ENCODE measurements around the gene ARHGEF12.

ARHGEF12 gene

GRCh38 chr11:120523196-120523595 is 187.0 kb downstream of the ARHGEF12 start:
- FAIRE-seq, result no peak

- no peak for FAIRE-seq
Measured at GRCh38 chr11:120524536-120525085, 188.4 kb downstream of the ARHGEF12 start.

DNA sequence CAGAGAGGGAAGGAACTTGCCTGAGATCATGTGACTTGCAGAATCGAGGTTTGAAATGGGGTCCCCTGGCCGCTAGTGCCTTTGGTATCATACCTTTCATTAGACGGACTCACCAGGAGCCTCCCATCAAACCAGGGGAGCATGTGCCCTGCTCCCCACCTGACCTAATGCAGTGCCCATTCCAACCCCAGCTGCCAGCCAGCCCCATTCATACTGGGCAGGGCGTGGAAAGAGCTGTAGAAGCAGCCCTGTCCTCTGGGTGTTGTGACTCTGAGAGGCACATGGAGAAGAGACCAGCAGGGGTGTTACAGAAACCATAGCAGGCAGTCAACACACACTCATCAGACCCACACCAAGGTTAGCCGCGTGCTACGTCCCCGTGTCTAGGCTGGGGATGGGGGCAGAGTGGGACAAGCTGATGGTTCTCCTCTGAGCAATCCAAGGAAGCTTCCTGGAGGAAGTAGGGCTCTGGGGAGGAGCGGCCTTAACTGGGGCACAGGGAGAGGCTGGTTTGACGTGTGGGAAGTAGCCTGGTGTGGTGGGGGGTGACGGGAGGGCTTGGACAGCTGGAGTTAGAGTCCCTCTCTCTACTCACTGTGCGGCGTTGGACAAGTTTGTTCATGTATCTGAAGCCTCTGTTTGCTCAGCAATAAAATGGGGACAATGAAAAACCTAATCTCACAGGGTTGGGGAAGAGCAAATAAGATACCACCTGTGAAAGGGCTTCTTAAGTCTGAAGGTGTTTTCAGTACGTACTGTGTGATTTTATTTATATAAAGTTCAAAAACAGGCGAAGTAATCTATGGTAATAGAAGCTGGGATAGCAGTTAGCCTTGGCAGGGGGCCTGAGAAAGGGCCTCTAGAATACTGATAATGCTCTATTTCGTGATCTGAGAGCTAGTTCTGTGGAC is 189.3 kb downstream of the ARHGEF12 start:
- FAIRE-seq, result no peak

DNA sequence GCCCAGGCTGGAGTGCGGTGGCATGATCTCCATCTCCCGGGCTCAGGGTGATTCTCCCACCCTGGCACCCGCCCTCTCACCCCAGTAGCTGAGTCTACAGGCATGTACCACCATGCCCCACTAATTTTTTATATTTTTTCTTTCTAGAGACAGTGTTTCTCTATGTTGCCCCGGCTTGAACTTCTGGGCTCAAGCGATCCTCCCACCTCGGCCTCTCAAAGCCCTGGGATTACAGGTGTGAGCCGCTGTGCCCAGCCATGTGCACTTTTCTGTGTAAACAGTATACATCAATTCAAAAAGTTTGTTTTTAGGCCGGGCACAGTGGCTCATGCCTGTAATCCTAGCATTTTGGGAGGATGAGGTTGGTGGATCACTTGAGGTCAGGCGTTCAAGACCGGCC is 190.0 kb downstream of the ARHGEF12 start:
- FAIRE-seq, result no peak

DNA sequence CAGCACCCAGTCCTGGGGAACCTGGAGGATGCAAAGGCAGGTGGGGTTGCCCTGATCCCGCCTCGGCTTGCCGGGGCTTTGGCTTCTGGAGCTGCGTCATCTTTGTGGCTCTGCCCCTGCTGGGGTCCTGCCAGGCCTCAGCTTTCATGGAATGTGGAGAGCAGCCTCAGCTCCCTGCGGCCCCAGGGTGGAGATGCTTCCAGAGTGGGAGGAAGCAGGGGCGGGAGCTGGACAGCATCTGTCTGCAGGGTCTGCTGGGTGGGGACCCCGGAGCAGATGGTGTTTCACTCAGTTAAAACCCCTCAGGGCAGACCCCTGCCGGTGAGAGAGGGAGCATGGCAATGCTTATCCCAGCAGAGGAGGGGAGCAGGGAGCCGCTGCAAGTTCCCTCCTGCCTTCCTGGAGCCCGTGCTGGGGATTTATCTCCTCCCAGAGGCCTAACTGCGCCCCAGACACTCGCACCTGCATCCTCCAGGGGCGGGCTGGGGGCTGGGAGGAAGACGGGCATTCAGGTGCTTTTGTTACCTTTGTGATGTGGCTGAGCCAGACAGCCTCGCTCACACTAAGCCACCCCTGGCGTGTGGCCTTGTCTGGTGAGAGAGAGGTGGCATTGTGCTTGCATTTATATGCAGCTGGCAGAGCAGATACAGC is 191.0 kb downstream of the ARHGEF12 start:
- FAIRE-seq, result no peak

- no peak for FAIRE-seq
Measured at GRCh38 chr11:120528749-120529148, 192.5 kb downstream of the ARHGEF12 start.

DNA sequence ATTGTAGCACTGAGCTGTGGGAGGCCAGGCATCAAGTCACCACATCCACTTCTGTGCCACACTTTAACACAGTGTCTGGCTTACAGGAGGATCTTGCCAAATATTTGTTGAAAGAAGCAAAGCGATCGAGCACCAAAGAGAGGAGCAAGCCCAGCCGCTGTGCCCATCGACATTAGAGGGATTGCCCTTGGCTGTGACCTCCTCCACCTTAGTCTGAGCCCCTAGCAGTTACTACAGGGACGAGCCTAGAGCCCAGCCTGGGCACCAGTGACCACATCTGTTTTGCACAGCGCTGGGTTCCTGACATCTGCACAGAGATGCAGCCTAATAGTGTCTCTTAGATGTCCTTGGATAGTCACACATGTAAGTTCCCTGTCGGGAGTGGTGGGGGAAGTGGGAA is 193.0 kb downstream of the ARHGEF12 start:
- no peak for FAIRE-seq

- FAIRE-seq, result no peak
Measured at GRCh38 chr11:120529911-120530310, 193.7 kb downstream of the ARHGEF12 start.

GRCh38 chr11:120532082-120532831 is 196.0 kb downstream of the ARHGEF12 start:
- no peak for FAIRE-seq

DNA sequence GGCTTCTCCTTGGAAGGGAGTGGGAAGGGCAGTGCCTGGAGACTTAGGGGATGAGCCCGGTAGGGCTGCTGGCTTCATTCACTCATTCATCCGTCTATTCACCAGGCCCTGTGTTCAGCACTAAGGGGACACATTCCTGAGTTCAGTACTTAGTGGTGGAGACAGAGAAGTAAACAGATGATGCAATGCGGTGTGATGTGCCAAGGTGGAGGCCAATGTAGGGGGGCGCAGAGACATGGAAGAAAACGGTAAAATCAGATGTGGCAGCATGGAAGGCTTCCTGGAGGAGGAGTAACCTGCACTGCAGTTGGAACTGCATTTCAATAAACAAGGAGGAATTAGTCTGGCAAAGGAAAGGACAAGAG is 196.6 kb downstream of the ARHGEF12 start:
- no peak for FAIRE-seq

DNA sequence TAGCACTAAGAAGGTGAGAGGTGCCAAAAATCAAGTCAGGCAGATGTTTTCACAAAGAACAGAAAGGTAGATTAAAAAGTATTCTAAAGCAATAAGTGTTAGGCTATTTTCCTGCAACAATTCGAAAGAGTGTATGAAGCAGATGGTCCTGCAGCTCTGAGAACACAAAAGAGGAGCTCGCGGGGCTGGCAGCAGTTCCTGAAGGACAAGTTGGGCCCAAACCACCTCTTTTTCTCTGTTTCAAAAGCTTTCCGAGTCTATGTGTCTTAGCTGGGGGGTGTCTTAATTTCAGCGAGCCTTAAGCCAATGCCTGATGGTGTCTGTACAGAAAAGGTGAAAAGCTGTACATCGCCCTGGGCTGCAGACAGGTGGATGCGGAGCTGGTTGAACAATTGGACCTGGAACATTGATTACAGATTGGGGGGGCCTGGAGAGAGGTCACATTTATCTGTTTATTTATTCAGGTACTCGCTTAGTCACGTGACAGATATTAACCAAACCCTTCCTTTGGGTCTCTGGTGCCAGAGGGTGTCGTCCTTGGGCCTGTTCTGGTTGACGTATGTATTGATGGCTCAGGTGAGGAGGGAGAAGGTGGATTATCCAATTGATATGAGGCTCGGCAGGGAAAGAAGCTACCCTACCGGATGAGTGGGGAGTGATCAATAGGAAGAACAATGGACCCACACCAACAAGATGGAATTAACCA is 200.0 kb downstream of the ARHGEF12 start:
- no peak for FAIRE-seq

DNA sequence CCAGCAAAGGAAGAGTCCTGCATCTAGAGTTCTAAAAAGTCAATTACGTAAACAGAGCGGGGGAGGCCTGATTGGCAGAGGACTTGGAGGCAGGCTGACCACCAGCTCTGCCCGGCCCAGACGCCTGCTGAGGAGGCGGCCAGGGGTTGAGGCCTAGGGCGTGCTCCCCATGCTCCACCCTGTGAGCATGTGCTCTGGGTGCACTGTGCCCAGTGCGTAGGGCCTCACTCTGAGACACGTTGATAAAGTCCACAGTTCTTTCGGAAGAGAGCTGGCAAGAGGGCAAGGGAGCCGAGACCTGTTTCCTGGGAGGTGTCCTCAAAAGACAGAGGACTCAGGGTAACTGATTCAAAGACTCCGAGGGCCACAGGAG is 200.6 kb downstream of the ARHGEF12 start:
- no peak for FAIRE-seq

DNA sequence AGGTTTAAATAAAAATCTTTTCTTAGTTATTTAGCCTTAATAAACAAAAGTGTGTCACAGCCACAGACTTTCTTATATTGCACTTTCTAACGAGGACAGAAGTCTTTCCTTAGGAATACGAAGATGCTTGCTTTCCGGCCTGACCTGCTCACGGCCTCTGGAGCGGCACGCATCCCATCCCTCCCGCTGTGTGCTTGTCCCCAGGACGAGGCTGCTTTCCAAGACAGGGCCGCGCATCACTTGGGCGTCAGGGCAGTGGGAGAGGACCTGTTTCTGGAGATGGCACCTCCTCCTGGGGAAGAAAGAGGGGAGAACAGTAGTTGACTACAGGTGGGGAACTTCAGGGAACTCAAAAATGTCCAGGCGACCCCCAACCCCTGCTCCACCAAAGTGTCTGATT is 201.8 kb downstream of the ARHGEF12 start:
- FAIRE-seq, result no peak

GRCh38 chr11:120538707-120539106 is 202.5 kb downstream of the ARHGEF12 start:
- FAIRE-seq, result no peak

All from TTC549 (cell line).